ENCODE results near the gene SGMS1.
"Not testable (repeated sequence)": the region's sequence is repeated elsewhere in the genome, so short reads cannot be mapped to it uniquely, and the experiment has no call there.

Gene SGMS1

GRCh38 chr10:50362547-50363125, 261.1 kb downstream of the SGMS1 start:
- intact Hi-C loops (cut with DNase I), result no loop called here
- DNase-seq, result no peak

DNA sequence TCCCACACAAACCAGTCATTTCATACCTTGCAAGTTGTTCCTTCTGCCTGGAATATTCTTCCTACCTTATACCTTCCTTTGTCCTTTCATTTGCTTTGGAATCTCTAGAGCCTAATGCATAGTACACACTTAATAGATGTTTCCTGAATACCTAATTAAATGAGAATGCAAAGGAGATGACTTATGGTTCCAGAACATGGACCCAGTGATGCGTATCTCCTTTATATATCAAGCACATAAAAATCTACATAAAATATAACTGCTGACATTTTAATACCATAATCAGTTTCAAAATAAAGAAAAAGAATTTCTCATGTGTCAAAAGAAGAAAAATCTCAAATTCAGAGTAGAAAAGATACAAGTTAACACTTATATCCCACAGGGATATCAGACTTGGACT, 261.8 kb downstream of the SGMS1 start:
- intact Hi-C loops (cut with DNase I), result no loop called here

DNA sequence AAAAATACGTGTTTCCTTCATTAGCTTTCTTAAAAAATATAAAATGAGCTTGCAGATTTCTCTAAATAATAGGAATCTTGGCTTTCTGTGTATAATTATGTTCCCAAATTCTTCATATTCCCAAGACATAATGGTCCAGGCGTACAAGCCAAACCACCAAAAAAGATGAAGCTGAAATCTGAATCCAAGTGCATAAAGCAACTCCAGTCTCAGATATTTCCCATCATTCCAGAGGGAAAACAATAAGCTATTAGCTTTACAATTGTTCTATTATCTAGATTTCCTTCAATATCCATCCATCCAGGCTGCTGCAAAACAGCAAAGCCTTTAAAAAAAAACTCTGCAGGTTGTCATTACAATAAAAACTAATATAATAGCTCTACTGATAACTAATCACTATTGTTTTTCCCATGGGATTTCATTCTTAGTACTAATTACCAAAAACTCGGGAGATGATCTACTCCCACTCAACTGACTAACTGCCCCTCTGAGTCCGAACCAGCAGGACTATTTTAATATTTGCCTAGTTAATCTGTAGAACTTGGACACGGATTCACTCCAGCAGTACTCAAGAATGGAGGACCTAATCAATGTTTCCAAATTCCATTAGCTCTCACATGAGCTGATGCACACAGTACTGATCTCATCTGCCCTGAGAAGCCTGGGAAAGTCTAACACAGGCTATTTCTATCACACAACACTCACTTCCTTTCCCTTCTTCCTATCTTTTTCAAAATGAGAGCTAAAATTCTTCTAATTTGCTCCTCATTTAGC, 263.5 kb downstream of the SGMS1 start:
- intact Hi-C loops (cut with DNase I), result no loop called here
- no peak for DNase-seq

More for the DNA sequence above, 261.8 kb downstream of the SGMS1 start:
- DNase-seq, result no peak

DNA sequence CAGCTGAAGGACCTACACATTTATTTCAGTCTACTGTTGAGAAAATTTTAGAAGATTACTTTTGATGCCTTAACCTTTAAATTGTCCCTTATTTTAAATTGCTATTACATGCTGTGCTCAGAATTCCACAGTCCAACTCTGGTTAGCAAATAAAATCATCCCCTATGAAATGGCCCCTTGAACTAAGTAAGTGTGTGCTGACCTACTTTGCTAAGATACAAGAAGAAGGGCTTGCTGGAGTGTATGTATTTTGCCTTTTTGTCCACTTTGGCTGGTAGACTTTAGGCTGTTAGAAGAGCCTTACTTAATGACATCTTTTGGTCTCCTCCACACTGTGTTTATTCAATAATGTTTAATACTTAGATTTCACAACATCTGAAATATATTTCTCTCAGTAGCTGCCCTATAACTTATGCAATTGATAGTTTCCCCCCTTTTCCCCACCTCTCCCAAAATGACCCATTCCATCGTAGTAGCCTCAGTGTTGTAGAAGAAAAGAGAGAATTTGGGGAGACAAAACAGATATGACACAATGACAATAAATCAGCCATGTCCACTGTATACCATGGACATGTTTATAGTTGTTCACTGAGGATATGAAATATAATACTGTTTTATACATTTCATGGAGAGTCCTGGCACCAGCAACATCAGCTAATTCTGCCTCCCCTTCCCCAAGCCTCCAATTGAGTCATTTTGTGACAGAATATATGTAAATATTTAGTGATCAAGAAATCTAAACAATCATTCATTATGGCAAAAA, 264.6 kb downstream of the SGMS1 start:
- intact Hi-C loops (cut with DNase I), result no loop called here
- no peak for DNase-seq

DNA sequence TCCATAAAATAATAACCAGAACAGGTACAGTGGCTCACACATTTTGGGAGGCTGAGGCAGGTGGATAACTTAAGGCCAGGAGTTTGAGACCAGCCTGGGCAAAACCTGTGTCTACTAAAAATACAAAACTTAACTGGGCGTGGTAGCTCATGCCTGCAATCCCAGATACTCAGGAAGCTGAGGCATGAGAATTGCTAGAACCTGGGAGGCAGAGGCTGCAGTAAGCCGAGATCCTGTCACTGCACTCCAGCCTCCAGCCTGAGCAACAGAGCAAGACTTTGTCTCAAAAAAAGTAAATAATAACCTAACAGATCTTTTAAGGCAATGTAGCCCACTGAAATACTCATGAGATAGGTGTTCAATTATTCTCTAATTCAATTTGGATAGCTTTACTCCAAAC, 265.3 kb downstream of the SGMS1 start:
- intact Hi-C loops (cut with DNase I), result no loop called here
- DNase-seq, result no peak

DNA sequence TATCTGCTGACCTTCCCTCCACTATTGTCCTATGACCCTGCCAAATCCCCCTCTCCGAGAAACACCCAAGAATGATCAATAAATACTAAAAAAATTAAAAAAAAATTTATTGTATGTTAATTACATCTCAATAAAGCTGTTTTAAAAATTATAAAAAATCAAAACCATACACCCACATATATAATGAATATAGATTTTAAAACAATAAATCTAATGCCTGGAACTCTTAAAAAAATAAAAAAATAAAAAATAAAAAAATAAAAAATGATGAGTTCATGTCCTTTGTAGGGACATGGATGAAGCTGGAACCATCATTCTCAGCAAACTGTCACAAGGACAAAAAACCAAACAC, 267.3 kb downstream of the SGMS1 start:
- intact Hi-C loops (cut with DNase I); DNase-seq: not testable (repeated sequence)

GRCh38 chr10:50355693-50356480, 267.9 kb downstream of the SGMS1 start:
- DNase-seq, result peak in 3 of 10 donors; percentile 59 to 75 (median 62)
- intact Hi-C loops (cut with DNase I), result not testable (repeated sequence)

- intact Hi-C loops (cut with DNase I), result no loop called here
- no peak for DNase-seq
Observed at GRCh38 chr10:50351483-50352146, 272.1 kb downstream of the SGMS1 start.

- intact Hi-C loops (cut with DNase I), result no loop called here
- DNase-seq, result peak in 1 of 10 donors; percentile 66
Observed at GRCh38 chr10:50350366-50350765, 273.4 kb downstream of the SGMS1 start.

- intact Hi-C loops (cut with DNase I), result no loop called here
- no peak for DNase-seq
Observed at GRCh38 chr10:50349554-50349953, 274.2 kb downstream of the SGMS1 start.

- intact Hi-C loops (cut with DNase I), result no loop called here
- DNase-seq, result no peak
Observed at GRCh38 chr10:50347394-50347802, 276.4 kb downstream of the SGMS1 start.

DNA sequence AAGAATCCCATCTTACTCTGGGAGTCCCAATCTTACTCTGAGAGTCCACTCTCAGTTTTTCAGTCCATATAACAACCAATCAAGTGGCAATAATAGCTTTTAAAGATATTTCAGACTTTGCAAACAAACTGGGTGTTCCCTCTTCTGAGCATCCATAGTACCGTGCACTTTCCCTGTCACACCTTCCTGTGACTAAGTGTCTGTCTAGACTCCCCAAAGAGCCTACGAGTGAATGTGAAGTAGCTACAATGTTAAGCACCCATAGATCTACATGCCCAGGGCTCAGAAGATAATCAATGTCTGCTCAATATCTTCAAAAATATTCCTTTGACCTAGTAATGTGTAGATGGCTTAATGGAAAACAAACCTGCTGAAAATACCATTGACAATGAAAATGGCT, 276.8 kb downstream of the SGMS1 start:
- intact Hi-C loops (cut with DNase I), result no loop called here
- no peak for DNase-seq

DNA sequence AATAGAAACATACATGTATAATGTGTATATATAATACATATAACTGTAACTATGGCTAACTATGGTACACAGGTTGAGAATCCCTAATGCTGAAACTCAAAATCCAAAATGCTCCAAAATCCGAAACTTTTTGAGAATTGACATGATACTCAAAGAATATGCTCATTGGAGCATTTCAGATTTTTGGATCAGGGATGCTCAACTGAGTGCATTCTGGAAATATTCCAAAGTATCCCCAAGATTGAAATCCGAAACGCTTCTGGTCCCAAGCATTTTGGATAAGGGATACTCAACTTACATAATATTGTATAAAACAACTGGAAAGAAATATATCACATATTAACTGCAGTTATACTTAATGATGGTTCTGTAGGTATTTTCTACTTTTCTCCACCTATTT, 278.2 kb downstream of the SGMS1 start:
- intact Hi-C loops (cut with DNase I), result no loop called here
- no peak for DNase-seq

- DNase-seq, result peak in 1 of 10 donors; percentile 62
- intact Hi-C loops (cut with DNase I), result no loop called here
Observed at GRCh38 chr10:50343702-50344331, 279.9 kb downstream of the SGMS1 start.

DNA sequence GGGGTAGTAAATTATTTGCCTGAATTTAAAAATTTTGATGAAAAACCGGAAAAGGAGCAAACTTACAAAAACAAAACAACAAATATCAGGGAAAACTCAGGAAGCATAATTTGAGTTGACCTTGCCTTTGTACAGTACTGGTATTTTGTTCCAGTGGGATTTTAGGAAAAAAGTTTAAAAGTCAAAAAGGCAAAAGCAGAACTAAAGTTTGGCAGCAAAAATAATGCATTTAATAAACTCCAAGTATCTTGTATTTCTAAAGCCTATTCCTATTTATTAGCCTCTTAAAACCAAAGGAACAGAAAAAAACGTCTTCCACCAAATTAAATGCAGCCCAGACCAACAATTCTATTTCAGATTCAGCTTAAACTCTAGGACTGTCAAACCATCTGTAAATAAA, 281.8 kb downstream of the SGMS1 start:
- no peak for DNase-seq

DNA sequence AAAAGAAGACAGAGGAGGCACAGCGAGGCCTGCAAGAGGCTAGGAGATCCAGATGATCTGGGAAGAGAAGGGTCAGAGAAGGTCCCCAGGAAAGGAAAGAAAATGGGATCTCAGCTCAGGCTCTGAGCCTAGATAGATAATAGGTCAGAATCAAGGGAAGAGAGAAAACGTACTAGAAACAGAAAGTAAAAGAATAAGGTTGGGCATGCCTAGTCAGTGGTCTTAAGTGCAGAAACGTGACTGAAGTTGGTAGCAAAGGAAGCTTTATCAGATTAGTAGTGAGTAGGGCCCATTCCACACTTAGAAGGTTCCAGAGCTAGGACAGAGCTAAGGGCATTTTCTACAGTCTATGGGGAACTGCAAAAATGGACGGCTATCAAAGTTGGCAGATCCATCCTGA, 287.6 kb downstream of the SGMS1 start:
- no peak for DNase-seq
- intact Hi-C loops (cut with DNase I), result no loop called here

More for the DNA sequence above, 281.8 kb downstream of the SGMS1 start:
- intact Hi-C loops (cut with DNase I), result no loop called here

DNA sequence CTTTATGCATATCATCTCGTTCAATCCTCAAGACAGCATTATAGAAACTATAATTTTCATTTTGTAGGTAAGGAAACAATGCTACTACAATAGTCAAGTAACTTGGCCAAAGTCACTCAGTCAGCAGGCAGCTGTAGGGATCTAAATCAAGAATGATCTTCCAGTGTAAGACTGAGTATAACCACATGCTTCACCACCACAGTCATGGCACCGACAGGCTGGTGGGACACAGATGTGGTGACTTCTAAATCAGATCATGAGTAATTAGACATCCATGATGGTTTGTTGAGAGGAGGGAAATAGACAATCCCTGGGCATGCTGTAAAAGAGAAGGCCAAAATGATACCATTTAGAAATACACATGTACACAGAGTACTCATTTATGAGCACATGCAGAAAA, 288.4 kb downstream of the SGMS1 start:
- intact Hi-C loops (cut with DNase I), result no loop called here
- no peak for DNase-seq

DNA sequence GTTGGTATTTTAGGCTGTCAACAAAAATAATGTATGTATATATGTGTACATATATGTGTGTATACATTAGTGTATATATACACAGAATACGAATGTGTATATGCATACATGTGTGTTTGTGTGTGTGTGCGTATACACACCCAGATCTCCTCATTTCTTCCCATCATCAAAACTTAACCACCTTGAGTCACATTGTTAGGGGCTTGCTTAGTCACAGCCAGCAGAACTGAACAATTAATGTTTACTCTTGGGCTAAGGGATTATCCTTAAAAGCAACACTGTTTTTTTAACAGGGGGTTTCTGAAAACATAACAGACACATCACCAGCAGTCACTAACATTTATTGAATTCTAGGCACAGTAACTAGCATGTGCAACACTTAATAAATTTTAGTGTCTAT, 289.5 kb downstream of the SGMS1 start:
- DNase-seq, result no peak

DNA sequence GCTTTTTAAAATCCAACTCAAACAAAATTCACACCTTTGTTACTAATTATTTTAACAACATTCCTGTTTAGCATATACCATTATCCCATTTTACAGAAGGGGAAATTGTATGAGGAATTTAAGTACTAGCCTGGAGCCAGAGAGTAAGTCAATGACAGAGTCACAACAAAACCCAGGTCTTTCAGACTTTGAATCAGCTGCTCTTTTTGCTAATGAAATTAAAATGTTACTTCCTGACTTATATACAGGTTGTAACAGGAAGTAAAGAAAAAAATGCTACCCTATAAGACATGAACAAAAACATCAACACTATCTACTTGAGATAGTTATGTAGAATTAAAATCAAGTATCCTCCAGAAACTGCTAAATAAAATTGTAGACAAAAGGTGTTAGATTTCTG, 289.9 kb downstream of the SGMS1 start:
- no peak for DNase-seq
- intact Hi-C loops (cut with DNase I), result no loop called here

More for the DNA sequence above, 289.5 kb downstream of the SGMS1 start:
- intact Hi-C loops (cut with DNase I), result no loop called here
